Left lung (tissue), 10 donors: ENCODE measurements around the gene MAK. TPM values are rescaled to one million over a fixed set of nuclear protein-coding genes. Genes with fewer than 3 reads are reported as not detected.
"Not testable (repeated sequence)": the region's sequence is repeated elsewhere in the genome, so short reads cannot be mapped to it uniquely, and the experiment has no call there.

Source experiments
- ATAC-seq: fragments of 200-7000 bp; cut with Tn5 transposase; one replicate; pipeline ENCODE4 v1.9.1; 2020; ENCODE audit warnings: moderate library complexity
- DNase-seq, 4 donors: peaks; one replicate each; pipeline ENCODE4 v3.0.0-alpha.2; 2013 to 2020
- H3K27ac ChIP-seq, 2 donors: fragments of 200-600 bp; sonication (generic) in 1 of 2; one replicate each; pipeline versions ENCODE4 v1.5.0 to v1.8.0; 2020 to 2021
- H3K27me3 ChIP-seq, 2 donors: fragments of 200-600 bp; sonication (generic) in 1 of 2; one replicate each; pipeline versions ENCODE4 v1.5.0 to v1.8.0; 2020 to 2021
- H3K36me3 ChIP-seq, 2 donors: fragments of 200-600 bp; sonication (generic) in 1 of 2; one replicate each; pipeline versions ENCODE4 v1.5.0 to v1.8.0; 2020 to 2021
- H3K4me1 ChIP-seq, 2 donors: fragments of 200-600 bp; one replicate each; pipeline ENCODE4 v1.8.0; 2021
- H3K4me3 ChIP-seq, 2 donors: fragments of 200-600 bp; sonication (generic) in 1 of 2; one replicate each; pipeline versions ENCODE4 v1.5.0 to v1.8.0; 2020 to 2021; ENCODE audit warnings: mild to moderate bottlenecking in 1 of 2
- H3K9me3 ChIP-seq, 2 donors: fragments of 200-600 bp; sonication (generic) in 1 of 2; one replicate each; pipeline versions ENCODE4 v1.5.0 to v1.8.0; 2020 to 2021
- intact Hi-C, 2 donors: fragments of 100-400 bp; cut with DNase I; formaldehyde crosslinking; loops; one replicate each; pipeline versions ENCODE4 v1.11.2 to v1.14.2; 2022
- polyA plus RNA-seq, 6 donors: library from polyadenylated mRNA; unstranded; fragments of 120-200 nt; gene quantifications; one replicate each; pipeline ENCODE4 v1.2.1, GENCODE V29; 2013; ENCODE audit not compliant: insufficient read length in 6 of 6
- total RNA-seq, 2 donors: library from RNA; stranded (reverse); fragmentation: NEBNext Ultra II Directional; extraction: Animal tissue kit (Norgen Biotek cat#: 25700); gene quantifications; one replicate each; pipeline ENCODE4 v1.2.1, GENCODE V29; 2021
- TF ChIP-seq, protein P1 (sequence below), 2 donors: fragments of 200-600 bp; sonication (generic) in 1 of 2; IDR thresholded peaks; one replicate each; pipeline versions ENCODE4 v1.5.0 to v1.8.0; 2021; ENCODE audit warnings: antibody characterized with exemption in 2 of 2
- donor health status: DM: no; HTN: yes; CAD: no.
- donor health status: DM: no; HTN: no; CAD: no.

The MAK gene
- total and polyA plus RNA-seq, 8 donors, result 0.26 to 3.8 (median 2.7) TPM

DNA sequence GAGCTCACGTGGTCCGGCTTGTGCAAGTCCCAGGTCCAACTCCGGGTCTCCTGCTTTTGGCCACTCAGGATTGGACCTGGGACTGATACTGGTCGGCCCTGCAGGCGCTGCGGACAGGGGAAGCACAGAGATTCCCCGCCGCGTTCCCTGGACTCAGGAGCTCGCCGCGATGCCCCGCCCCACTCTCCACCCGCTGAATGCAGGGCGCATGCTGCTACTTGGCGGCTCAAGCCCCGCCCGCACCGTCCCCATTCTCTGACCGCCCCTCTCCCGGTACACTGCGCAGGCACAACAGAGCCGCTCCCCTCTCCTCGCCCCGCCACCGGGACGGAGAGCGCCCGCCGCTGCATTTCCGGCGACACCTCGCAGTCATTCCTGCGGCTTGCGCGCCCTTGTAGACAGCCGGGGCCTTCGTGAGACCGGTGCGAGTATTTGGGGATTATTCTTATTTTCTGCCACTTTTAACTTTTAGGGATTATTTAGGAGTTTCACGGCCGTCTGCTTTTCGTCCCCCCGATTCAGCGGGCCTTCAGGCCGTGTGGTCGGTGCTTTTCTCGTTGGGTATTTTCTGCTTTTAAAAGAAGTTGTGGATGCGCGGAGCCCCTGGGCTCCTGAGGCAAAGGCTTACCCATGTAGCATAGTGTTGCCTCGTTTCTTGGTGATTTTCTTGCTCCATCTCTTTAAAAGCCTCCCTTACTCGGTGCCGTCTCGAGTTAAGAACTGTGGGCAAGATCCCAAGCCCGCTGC is 115.3 kb downstream of the MAK start, which contains the start of gene TMEM14C:
Gene TMEM14C (plus strand): TSS at position 251 of the 747 bp plus-strand sequence. CDS start 1,544 bp downstream, outside the sequence.
- Histone ChIP-seq H3K27ac (peak within 1 kb of the TSS; percentile 86 to 87), H3K27me3 (no peaks in the 10 kb centered on the region), H3K4me1 (peaks cover 10 to 42% of the 10 kb centered on the region in 2 donors), H3K4me3 (peak within 1 kb of the TSS; percentile 57 to 65), H3K9me3 (peaks cover 0 to 10% of the 10 kb centered on the region in 2 donors), H3K36me3 (peaks cover 0 to 14% of the 10 kb centered on the region in 2 donors)
- peak; percentile 96 to 100 (median 99) for DNase-seq
- TF ChIP-seq, protein P1, sequence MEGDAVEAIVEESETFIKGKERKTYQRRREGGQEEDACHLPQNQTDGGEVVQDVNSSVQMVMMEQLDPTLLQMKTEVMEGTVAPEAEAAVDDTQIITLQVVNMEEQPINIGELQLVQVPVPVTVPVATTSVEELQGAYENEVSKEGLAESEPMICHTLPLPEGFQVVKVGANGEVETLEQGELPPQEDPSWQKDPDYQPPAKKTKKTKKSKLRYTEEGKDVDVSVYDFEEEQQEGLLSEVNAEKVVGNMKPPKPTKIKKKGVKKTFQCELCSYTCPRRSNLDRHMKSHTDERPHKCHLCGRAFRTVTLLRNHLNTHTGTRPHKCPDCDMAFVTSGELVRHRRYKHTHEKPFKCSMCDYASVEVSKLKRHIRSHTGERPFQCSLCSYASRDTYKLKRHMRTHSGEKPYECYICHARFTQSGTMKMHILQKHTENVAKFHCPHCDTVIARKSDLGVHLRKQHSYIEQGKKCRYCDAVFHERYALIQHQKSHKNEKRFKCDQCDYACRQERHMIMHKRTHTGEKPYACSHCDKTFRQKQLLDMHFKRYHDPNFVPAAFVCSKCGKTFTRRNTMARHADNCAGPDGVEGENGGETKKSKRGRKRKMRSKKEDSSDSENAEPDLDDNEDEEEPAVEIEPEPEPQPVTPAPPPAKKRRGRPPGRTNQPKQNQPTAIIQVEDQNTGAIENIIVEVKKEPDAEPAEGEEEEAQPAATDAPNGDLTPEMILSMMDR (IDR thresholded peaks at IDR 0.05), result no peak
- intact Hi-C loops, result no loop called here
- ATAC-seq, result peak; percentile 98

GRCh38 chr6:10722570-10722819 is 115.8 kb downstream of the MAK start:
- H3K9me3 ChIP-seq, result peaks cover 0 to 10% of the 10 kb centered on the region in 2 donors
- intact Hi-C loops, result no loop called here
- no peaks in the 10 kb centered on the region for H3K27me3 ChIP-seq
- DNase-seq (no peak), ATAC-seq (no peak)
- peaks cover 0 to 14% of the 10 kb centered on the region in 2 donors for H3K36me3 ChIP-seq
- TF ChIP-seq, protein P1 (IDR thresholded peaks at IDR 0.05), result no peak
- peak overlapping the region; percentile 86 to 87 for H3K27ac ChIP-seq
- H3K4me3 ChIP-seq, result peak overlapping the region; percentile 57 to 65
- H3K4me1 ChIP-seq, result peaks cover 10 to 42% of the 10 kb centered on the region in 2 donors

DNA sequence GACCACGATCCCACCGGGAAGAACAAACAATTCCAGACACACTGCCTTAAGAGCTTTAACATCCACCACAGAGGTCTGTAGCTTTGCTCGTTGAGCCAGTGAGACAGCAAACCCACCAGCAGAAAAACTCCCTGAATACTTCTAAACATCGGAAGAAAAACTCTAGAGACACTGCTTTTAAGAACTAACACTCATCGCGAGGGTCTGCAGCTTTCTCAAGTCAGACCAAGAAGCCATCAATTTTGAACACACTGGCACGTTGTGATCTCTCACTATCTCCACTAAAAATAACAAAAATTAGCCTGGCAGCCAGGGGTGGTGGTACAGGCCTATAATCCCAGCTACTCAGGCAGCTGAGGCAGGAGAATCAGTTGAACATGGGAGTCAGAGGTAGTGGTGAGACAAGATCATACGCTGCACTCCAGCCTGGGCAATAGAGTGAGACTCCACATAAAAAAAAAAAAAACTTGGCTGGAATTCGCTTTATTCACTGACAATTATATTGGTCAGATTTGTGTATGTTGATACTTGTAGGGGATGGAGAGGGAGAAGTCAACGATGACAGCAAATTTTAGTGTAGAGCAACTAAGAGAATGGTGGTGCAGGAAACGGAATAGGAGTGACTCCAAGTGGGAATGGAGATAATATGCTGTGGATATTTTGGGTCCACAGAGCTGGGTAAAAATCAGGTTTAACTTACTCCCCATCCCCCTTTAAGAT is 116.3 kb downstream of the MAK start:
- Histone ChIP-seq H3K9me3 (peaks cover 0 to 10% of the 10 kb centered on the region in 2 donors), H3K4me1 (peaks cover 10 to 41% of the 10 kb centered on the region in 2 donors), H3K27me3 (no peaks in the 10 kb centered on the region), H3K4me3 (peak overlapping the region; percentile 57 to 65), H3K27ac (peak overlapping the region; percentile 86 to 87), H3K36me3 (peaks cover 0 to 14% of the 10 kb centered on the region in 2 donors)
- TF ChIP-seq, protein P1 (IDR thresholded peaks at IDR 0.05), result no peak
- ATAC-seq (no peak), DNase-seq (no peak)
- intact Hi-C loops, result no loop called here

GRCh38 chr6:10720960-10721849 is 117.1 kb downstream of the MAK start:
- intact Hi-C loops, H3K36me3 ChIP-seq, ATAC-seq, H3K9me3 ChIP-seq, H3K27me3 ChIP-seq, DNase-seq: not testable (repeated sequence)
- peaks cover 10 to 39% of the 10 kb centered on the region in 2 donors for H3K4me1 ChIP-seq
- H3K27ac ChIP-seq, result peak overlapping the region; percentile 84 to 90
- H3K4me3 ChIP-seq, result peak overlapping the region; percentile 66 to 74

DNA sequence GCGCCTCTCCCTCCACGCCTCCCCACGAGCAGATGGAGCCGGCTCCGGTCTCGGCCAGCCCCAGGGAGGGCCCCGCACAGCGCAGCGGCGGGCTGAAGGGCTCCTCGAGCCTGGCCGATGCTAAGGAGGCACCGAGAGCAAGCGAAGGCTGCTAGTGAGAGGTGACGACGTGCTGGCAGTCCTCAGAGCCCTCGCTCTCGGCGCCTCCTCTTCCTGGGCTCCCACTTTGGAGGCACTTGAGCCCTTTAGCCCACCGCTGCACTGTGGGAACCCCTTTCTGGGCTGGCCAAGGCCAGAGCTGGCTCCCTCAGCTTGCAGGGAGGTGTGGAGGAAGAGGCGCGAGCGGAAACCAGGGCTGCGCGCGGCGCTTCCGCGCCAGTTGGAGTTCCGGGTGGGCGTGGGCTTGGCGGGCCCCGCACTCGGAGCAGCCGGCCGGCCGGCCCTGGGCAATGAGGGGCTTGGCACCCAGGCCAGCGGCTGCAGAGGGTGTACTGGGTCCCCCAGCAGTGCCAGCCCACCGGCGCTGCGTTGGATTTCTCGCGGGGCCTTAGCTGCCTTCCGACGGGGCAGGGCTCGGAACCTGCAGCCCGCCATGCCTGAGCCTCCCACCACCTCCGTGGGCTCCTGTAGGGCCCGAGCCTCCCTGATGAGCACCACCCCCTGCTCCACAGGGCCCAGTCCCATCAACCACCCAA is 117.9 kb downstream of the MAK start:
- H3K27me3 ChIP-seq, result no peaks in the 10 kb centered on the region
- H3K27ac ChIP-seq, result peak overlapping the region; percentile 84 to 90
- peaks cover 10 to 39% of the 10 kb centered on the region in 2 donors for H3K4me1 ChIP-seq
- H3K4me3 ChIP-seq, result peak overlapping the region; percentile 66 to 74
- intact Hi-C loops, result no loop called here
- peaks cover 0 to 10% of the 10 kb centered on the region in 2 donors for H3K9me3 ChIP-seq
- ATAC-seq (peak; percentile 36), DNase-seq (peak; percentile 7 to 94 (median 59))
- peaks cover 0 to under 1% of the 10 kb centered on the region in 2 donors for H3K36me3 ChIP-seq
- TF ChIP-seq, protein P1 (IDR thresholded peaks at IDR 0.05), result no peak
